RWPE2 (cell line): ENCODE data around the gene SNRNP25.
A peak's percentile ranks its signal among the peaks of the same experiment; 100 is the strongest.
"Not testable (repeated sequence)": the region's sequence is repeated elsewhere in the genome, so short reads cannot be mapped to it uniquely, and the experiment has no call there.

Experiments
- ATAC-seq: fragments of 200-7000 bp; cut with Tn5 transposase; 3 replicates; pipeline ENCODE4 v1.9.1; 2021; ENCODE audit warnings: low read depth
- DNase-seq: peaks from one replicate; pipeline ENCODE4 v3.0.0-alpha.2; 2020; ENCODE audit warnings: low spot score
- H3K27ac ChIP-seq: fragments of 450-650 bp; 2 replicates; pipeline ENCODE4 v1.5.1; 2017; ENCODE audit warnings: mild to moderate bottlenecking; ENCODE audit not compliant: poor library complexity, severe bottlenecking
- H3K27me3 ChIP-seq: fragments of 250-450 bp; sonication (Bioruptor Pico); 2 replicates; pipeline ENCODE4 v1.5.1; 2021; ENCODE audit warnings: mild to moderate bottlenecking, moderate library complexity; ENCODE audit not compliant: insufficient read depth, poor library complexity, severe bottlenecking
- H3K36me3 ChIP-seq: fragments of 250-450 bp; sonication (Bioruptor Pico); 2 replicates; pipeline ENCODE4 v1.5.1; 2020; ENCODE audit warnings: low read depth, mild to moderate bottlenecking, moderate library complexity
- H3K4me1 ChIP-seq: fragments of 250-450 bp; sonication (Bioruptor Pico); 2 replicates; pipeline ENCODE4 v1.5.1; 2021; ENCODE audit warnings: mild to moderate bottlenecking, moderate library complexity; ENCODE audit not compliant: insufficient read depth, poor library complexity, severe bottlenecking
- H3K4me3 ChIP-seq: fragments of 250-450 bp; sonication (Bioruptor Pico); 2 replicates; pipeline ENCODE4 v1.5.1; 2021; ENCODE audit warnings: mild to moderate bottlenecking, moderate library complexity; ENCODE audit not compliant: severe bottlenecking
- H3K9me3 ChIP-seq: fragments of 250-450 bp; sonication (Bioruptor Pico); 2 replicates; pipeline ENCODE4 v1.5.1; 2021; ENCODE audit warnings: mild to moderate bottlenecking, moderate library complexity; ENCODE audit not compliant: severe bottlenecking
- CTCF ChIP-seq: fragments of 450-650 bp; IDR thresholded peaks from one replicate; pipeline ENCODE4 v1.5.1; 2017; ENCODE audit warnings: mild to moderate bottlenecking, moderate library complexity; ENCODE audit not compliant: poor library complexity, severe bottlenecking

Gene SNRNP25

GRCh38 chr16:36336-36984 is 17.2 kb upstream of the SNRNP25 start:
- TF ChIP-seq CTCF = no peak
- Histone ChIP-seq H3K4me1 (no peaks in the 10 kb centered on the region), H3K36me3 (0 out of 2 replicates have a peak, but pooled peaks cover 8% of the 10 kb centered on the region), H3K9me3 (no peaks in the 10 kb centered on the region), H3K27me3 (no peaks in the 10 kb centered on the region), H3K4me3 (no peak overlapping the region), H3K27ac (no peak overlapping the region)
- DNase-seq (no peak), ATAC-seq (no peak)

- Histone ChIP-seq H3K36me3 (0 out of 2 replicates have a peak, but pooled peaks cover 8% of the 10 kb centered on the region), H3K4me1 (no peaks in the 10 kb centered on the region), H3K27ac (no peak overlapping the region)
Measured at GRCh38 chr16:37511-37910, 16.1 kb upstream of the SNRNP25 start.

GRCh38 chr16:38206-38605 is 15.4 kb upstream of the SNRNP25 start:
- H3K27ac ChIP-seq, H3K4me3 ChIP-seq, DNase-seq, H3K27me3 ChIP-seq, H3K4me1 ChIP-seq, H3K9me3 ChIP-seq, ATAC-seq, H3K36me3 ChIP-seq: not testable (repeated sequence)

More at GRCh38 chr16:37511-37910, 16.1 kb upstream of the SNRNP25 start:
- DNase-seq (no peak), ATAC-seq (no peak)
- Histone ChIP-seq H3K4me3 (no peak overlapping the region), H3K27me3 (no peaks in the 10 kb centered on the region), H3K9me3 (no peaks in the 10 kb centered on the region)
- no peak for TF ChIP-seq CTCF

GRCh38 chr16:38941-39892 is 14.4 kb upstream of the SNRNP25 start:
- H3K27ac ChIP-seq = no peak overlapping the region
- DNase-seq (no peak), ATAC-seq (peak; percentile 35; the same call in 2 of the 3 replicates)
- H3K4me3 ChIP-seq = no peak overlapping the region
- peaks cover 14% of the 10 kb centered on the region; the same call in 1 of the 2 replicates for H3K36me3 ChIP-seq
- H3K9me3 ChIP-seq = no peaks in the 10 kb centered on the region
- no peak for TF ChIP-seq CTCF
- H3K27me3 ChIP-seq = no peaks in the 10 kb centered on the region
- no peaks in the 10 kb centered on the region for H3K4me1 ChIP-seq

GRCh38 chr16:41439-42068 is 12.1 kb upstream of the SNRNP25 start:
- TF ChIP-seq CTCF = no peak
- Histone ChIP-seq H3K9me3 (no peaks in the 10 kb centered on the region), H3K4me1 (no peaks in the 10 kb centered on the region)

More at GRCh38 chr16:41439-42068, 12.1 kb upstream of the SNRNP25 start:
- peaks cover 32% of the 10 kb centered on the region for H3K36me3 ChIP-seq
- no peak for ATAC-seq
- no peak overlapping the region for H3K27ac ChIP-seq
- H3K27me3 ChIP-seq = no peaks in the 10 kb centered on the region
- H3K4me3 ChIP-seq = no peak overlapping the region
- DNase-seq = no peak
